Endodermal cell (in vitro differentiated cells): ENCODE measurements around the gene ELAC2. TPM values are rescaled to one million over a fixed set of nuclear protein-coding genes. Genes with fewer than 3 reads are reported as not detected.

Experiments
- DNase-seq: peaks from one replicate; pipeline ENCODE4 v3.0.0-alpha.2; 2017
- H3K27ac ChIP-seq: 2 replicates; pipeline ENCODE4 v1.5.1; 2013; ENCODE audit warnings: mild to moderate bottlenecking, low read depth, low read length, moderate library complexity
- H3K27me3 ChIP-seq: 2 replicates; pipeline ENCODE4 v1.6.1; 2013; ENCODE audit warnings: mild to moderate bottlenecking, low read length, moderate library complexity; ENCODE audit not compliant: insufficient read depth, control insufficient read depth, poor library complexity, severe bottlenecking
- H3K36me3 ChIP-seq: 2 replicates; pipeline ENCODE4 v1.7.0; 2013; ENCODE audit warnings: mild to moderate bottlenecking, low read length, moderate library complexity; ENCODE audit not compliant: control insufficient read depth, insufficient read depth
- H3K4me1 ChIP-seq: one replicate; pipeline ENCODE4 v1.7.0; 2013; ENCODE audit warnings: low read length; ENCODE audit not compliant: control insufficient read depth, insufficient read depth
- H3K4me3 ChIP-seq: 2 replicates; pipeline ENCODE4 v1.5.1; 2013; ENCODE audit warnings: mild to moderate bottlenecking, low read length, moderate library complexity
- H3K9ac ChIP-seq: 2 replicates; pipeline ENCODE4 v1.6.1; 2013; ENCODE audit warnings: mild to moderate bottlenecking, low read length, moderate library complexity; ENCODE audit not compliant: poor library complexity, severe bottlenecking; ENCODE audit errors: extremely low read depth
- H3K9me3 ChIP-seq: 2 replicates; pipeline ENCODE4 v1.6.1; 2013; ENCODE audit warnings: mild to moderate bottlenecking, low read length, moderate library complexity; ENCODE audit not compliant: control insufficient read depth
- H3K27ac Mint-ChIP-seq: 2 replicates; pipeline ENCODE4 v1.8.0; 2020; ENCODE audit warnings: mixed read lengths
- H3K27me3 Mint-ChIP-seq: 2 replicates; pipeline ENCODE4 v1.8.0; 2021; ENCODE audit warnings: mild to moderate bottlenecking, mixed read lengths; ENCODE audit not compliant: insufficient read depth
- H3K36me3 Mint-ChIP-seq: 2 replicates; pipeline ENCODE4 v1.8.0; 2020; ENCODE audit warnings: low read depth, mixed read lengths
- H3K4me1 Mint-ChIP-seq: 2 replicates; pipeline ENCODE4 v1.8.0; 2020; ENCODE audit warnings: mixed read lengths
- H3K4me3 Mint-ChIP-seq: 2 replicates; pipeline ENCODE4 v1.8.0; 2020; ENCODE audit warnings: mild to moderate bottlenecking, moderate library complexity, mixed read lengths
- H3K9me3 Mint-ChIP-seq: 2 replicates; pipeline ENCODE4 v1.8.0; 2020; ENCODE audit warnings: mild to moderate bottlenecking, mixed read lengths
- WGBS, 2 experiments: methylation state at CpG; one replicate each; pipeline versions ENCODE4 v1.1.5 to v1.1.7; 2013; ENCODE audit warnings: missing lambda C conversion rate in 2 of 2, mixed read lengths in 1 of 2; ENCODE audit not compliant: insufficient coverage in 1 of 2, insufficient read length in 1 of 2; 5-methylcytosine and 5-hydroxymethylcytosine counted together
- total RNA-seq, 2 donors: library from RNA; stranded (reverse); fragmentation: NEBNext Ultra II Directional in 1 of 2; extraction: Animal tissue kit (Norgen Biotek cat#: 25700) in 1 of 2; gene quantifications; 2 replicates in 1 of 2; 3 replicates in 1 of 2; pipeline ENCODE4 v1.2.1, GENCODE V29; 2021
- TF ChIP-seq, protein P1 (sequence below): fragments of 200-600 bp; sonication (generic); conservative IDR thresholded peaks from 2 replicates; pipeline ENCODE4 v1.5.0; 2021; ENCODE audit warnings: antibody characterized with exemption, mild to moderate bottlenecking

The ELAC2 gene
- total RNA-seq, 2 donors from 2014 or later, result 66.8 to 77.1 TPM

DNA sequence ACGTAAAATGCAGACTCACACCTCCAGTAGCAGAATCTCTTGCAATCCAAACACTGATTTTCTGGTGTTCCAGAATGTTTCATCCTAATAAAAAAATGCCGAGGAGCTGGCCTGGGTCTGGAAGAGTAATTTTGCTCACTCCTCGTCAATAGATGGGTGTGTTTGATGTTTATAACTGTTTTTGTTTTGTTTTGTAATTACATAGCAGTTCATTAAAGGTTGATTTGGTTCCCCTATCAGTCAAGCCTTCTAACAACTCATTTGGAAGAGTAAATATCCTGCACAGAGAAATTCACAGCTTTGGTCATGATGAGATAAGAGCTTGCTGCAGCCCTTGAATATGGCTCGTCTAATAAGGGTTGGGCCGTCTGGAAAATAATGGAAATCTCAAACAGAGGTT, 36.8 kb upstream of the ELAC2 start:
- no peak overlapping the region for H3K27ac ChIP-seq
- H3K4me3 Mint-ChIP-seq, result no peak overlapping the region
- peaks cover 14% of the 10 kb centered on the region for H3K4me1 Mint-ChIP-seq
- 62 to 92% methylated on average over 5 of the region's 5 CpGs for WGBS, 2 experiments
- no peaks in the 10 kb centered on the region for H3K36me3 ChIP-seq
- TF ChIP-seq, protein P1, sequence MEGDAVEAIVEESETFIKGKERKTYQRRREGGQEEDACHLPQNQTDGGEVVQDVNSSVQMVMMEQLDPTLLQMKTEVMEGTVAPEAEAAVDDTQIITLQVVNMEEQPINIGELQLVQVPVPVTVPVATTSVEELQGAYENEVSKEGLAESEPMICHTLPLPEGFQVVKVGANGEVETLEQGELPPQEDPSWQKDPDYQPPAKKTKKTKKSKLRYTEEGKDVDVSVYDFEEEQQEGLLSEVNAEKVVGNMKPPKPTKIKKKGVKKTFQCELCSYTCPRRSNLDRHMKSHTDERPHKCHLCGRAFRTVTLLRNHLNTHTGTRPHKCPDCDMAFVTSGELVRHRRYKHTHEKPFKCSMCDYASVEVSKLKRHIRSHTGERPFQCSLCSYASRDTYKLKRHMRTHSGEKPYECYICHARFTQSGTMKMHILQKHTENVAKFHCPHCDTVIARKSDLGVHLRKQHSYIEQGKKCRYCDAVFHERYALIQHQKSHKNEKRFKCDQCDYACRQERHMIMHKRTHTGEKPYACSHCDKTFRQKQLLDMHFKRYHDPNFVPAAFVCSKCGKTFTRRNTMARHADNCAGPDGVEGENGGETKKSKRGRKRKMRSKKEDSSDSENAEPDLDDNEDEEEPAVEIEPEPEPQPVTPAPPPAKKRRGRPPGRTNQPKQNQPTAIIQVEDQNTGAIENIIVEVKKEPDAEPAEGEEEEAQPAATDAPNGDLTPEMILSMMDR, result no peak
- no peak overlapping the region for H3K9ac ChIP-seq
- DNase-seq, result no peak
- H3K27ac Mint-ChIP-seq, result no peak overlapping the region
- peaks cover 4% of the 10 kb centered on the region for H3K4me1 ChIP-seq
- H3K9me3 ChIP-seq, result no peaks in the 10 kb centered on the region
- peaks cover 3% of the 10 kb centered on the region for H3K27me3 Mint-ChIP-seq
- no peaks in the 10 kb centered on the region for H3K27me3 ChIP-seq
- H3K4me3 ChIP-seq, result peak overlapping the region; percentile 12
- peaks cover 5% of the 10 kb centered on the region for H3K9me3 Mint-ChIP-seq
- H3K36me3 Mint-ChIP-seq, result no peaks in the 10 kb centered on the region

DNA sequence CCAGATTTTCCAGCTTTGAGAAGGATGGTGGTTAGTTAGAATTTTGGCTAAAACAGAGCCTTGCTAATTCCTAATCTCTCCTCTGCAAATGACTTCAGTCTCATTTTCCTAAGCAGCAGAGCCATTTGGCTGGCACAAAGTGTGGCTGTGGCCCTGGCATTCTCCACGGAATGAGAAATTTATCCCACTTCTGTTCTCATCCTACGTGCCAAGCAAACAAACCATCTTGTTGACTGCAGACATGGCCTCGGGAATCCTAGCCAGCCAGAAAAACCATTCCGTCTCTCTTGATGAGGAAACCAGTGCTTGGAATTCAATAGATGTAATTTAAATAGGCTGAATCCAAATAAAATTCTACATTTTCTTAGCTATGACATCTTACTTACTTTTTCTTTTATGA, 34.1 kb upstream of the ELAC2 start:
- no peak overlapping the region for H3K27ac ChIP-seq
- Mint-ChIP-seq H3K4me1 (peaks cover 21% of the 10 kb centered on the region), H3K4me3 (no peak overlapping the region), H3K27me3 (peaks cover 5% of the 10 kb centered on the region), H3K36me3 (no peaks in the 10 kb centered on the region), H3K9me3 (peaks cover 1% of the 10 kb centered on the region), H3K27ac (no peak overlapping the region)
- DNase-seq, result no peak
- H3K36me3 ChIP-seq, result no peaks in the 10 kb centered on the region
- TF ChIP-seq, protein P1, result no peak
- H3K4me1 ChIP-seq, result peaks cover 11% of the 10 kb centered on the region
- no peaks in the 10 kb centered on the region for H3K27me3 ChIP-seq
- no peak overlapping the region for H3K4me3 ChIP-seq
- no peak overlapping the region for H3K9ac ChIP-seq
- H3K9me3 ChIP-seq, result no peaks in the 10 kb centered on the region
- 91 to 100% methylated on average over 2 to 4 of the region's 4 CpGs for WGBS, 2 experiments

DNA sequence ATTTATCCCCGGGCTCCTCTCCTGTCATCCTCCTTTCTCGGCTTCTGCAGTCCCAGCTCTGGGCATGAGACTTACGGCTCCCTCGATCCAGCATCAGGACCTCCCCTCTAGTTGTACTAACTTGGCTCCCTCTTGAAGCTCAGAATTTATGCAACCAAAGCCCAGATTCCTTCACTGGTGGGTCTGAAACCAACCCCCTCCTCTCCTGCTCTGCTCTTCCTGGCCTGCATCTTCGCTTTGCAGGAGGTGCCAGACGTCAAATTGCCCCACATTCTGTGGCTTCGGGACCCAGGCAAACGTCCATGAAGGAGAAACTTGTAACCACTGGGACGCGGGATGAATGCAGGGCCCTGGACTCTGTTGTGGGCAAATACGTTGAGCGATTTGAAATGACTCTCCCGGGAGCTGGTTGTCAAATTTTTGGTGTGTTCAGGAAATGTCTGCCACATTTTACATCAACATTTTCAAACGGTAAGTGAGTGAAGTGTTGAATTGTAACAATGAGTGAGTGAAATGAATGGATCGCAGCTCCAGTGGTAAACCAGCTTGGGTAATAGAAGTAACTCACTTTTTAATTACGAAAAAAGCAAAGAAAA, 29.3 kb upstream of the ELAC2 start:
- H3K9me3 Mint-ChIP-seq, result peaks cover 1% of the 10 kb centered on the region
- no peak overlapping the region for H3K27ac Mint-ChIP-seq
- peak; percentile 71 for DNase-seq
- Histone ChIP-seq H3K4me3 (no peak overlapping the region), H3K27me3 (no peaks in the 10 kb centered on the region), H3K27ac (no peak overlapping the region), H3K4me1 (peaks cover 7% of the 10 kb centered on the region), H3K9ac (no peak overlapping the region), H3K36me3 (no peaks in the 10 kb centered on the region), H3K9me3 (no peaks in the 10 kb centered on the region)
- H3K4me1 Mint-ChIP-seq, result peaks cover 11% of the 10 kb centered on the region
- TF ChIP-seq, protein P1, result no peak
- peaks cover 4% of the 10 kb centered on the region for H3K27me3 Mint-ChIP-seq
- H3K36me3 Mint-ChIP-seq, result no peaks in the 10 kb centered on the region
- no peak overlapping the region for H3K4me3 Mint-ChIP-seq
- 84 to 86% methylated on average over 11 to 16 of the region's 16 CpGs for WGBS, 2 experiments
